HG02870 (cell line): ENCODE data around the gene OARD1.
"Not testable (repeated sequence)": the region's sequence is repeated elsewhere in the genome, so short reads cannot be mapped to it uniquely, and the experiment has no call there.

Experiments
- ATAC-seq: cut with Tn5 transposase; IDR thresholded peaks from one replicate; pipeline ENCODE4 v1.9.1; 2021; ENCODE audit warnings: mild to moderate bottlenecking, moderate library complexity; ENCODE audit not compliant: unreplicated experiment

The OARD1 gene

DNA sequence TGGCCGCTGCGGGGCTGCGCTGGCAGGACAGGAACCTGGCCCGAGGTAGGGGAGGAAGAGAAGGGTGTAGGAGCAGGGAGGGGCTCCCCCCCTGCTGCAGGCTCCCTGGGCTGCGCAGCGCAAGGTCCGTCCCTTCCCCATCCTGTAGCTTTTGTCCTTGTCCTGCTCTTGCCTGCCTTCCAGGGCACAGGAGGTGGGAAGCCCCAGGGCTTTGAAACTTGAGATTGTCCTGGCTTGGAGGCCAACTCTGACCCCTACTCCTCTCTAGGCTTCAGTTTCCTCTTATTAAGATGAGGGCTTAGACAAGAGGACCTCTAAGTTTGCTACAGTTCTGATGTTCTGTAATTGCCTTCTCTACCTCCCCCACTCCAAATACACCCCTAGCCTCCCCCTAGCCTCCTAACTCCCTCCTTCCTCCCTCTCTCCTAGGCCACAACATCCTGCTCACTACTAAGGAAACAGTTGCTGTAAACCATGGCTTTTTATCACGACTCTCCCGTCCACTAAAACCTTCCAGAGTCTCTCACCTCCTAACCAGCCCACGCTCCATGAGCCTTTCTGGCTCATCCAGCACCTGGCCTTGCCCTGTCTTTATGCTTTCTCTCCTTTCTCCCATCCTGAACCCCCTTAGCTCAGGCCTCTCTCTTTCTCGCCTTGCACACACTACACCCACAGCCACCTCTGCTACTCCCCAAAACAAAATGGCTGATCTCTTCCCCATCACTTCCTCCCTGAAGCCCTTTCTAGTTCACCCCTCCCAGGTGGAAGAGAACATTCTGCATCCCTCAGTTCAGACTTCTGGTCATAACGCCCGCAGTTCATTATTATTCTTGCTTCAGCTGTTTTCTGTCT is 43.4 kb downstream of the OARD1 start:
- ATAC-seq: peak; percentile 38

DNA sequence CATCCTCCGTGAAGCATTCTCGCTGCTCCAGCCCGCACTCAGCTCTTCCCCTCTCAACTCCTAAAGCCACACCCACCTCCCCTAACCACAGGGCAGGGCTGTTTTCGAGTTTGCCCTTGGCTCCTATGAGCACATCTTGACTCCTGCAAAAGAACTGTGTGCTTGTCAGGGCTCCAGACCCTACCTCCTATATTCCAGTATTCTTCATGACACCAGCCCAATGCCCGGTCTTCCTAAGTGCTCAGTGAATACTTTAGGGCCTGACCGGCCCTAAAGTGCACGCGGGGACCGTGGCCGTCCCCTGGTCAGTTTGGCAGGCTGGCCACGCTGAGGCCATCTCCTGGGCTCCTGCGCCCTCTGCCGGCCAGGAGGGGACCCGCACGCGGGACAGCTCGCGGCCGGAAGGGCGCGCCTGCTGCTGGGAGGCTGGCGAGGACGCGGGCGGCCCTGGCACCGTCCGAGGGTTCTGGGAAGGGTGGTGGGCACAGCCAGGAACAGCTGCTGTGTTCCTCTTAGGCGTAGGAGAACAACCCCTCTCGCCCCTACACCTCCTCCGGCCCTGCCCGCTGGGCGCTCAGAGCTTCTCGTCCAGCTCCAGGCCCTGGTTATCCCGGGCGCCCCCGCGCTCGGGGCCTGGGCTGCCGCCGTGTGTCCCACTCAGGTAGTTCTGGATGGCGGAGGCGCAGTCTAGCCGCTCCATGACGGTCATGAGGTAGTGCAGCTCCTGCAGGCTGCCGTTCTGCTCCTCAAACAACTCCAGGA is 44.2 kb downstream of the OARD1 start:
- peak; percentile 73 for ATAC-seq

DNA sequence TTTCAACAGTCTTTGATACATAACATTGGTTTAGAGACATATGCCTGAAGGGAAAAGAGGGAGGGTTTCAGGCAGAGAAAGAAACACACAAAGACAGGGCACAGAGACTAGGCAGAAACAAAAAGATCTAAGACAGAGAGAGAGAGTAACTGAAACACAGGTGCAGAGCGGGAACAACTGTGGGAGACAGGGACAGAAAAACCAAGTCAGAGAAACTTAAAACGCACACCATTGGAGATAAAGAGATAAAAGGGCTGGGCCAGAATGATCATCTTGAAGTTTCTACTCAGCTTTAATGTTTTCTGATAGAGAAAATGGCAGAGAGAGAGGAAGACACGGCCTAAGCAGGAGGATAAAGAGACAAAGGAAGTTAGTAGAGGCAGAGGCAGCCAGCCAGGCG is 44.9 kb downstream of the OARD1 start:
- ATAC-seq: no peak

DNA sequence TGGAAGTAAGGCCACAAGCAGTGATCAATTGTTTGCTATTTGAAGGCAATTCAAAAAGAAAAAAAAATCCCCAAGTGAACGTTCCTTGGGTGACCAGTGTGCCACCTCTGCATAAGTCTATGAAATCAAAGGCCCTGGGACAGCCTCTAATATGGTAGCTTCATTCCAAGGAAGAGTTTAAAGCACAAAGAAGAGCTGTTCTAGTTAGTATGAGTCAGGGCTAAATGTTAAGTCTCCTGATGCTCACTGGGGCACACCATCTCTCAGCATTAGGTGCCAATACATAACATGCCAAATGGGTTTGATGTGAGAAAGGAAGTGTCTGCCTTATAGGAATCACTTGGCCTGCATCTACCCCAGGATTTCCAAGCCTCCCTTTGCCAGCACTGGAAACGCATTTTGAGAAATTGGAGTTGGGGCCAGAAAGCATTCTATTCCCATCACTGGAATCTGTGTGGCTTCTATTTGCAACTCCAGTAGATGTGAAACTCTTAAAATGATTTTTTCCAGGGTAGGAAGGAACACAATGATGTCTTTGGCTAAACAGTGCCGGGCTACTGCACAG is 46.1 kb downstream of the OARD1 start:
- no peak for ATAC-seq

DNA sequence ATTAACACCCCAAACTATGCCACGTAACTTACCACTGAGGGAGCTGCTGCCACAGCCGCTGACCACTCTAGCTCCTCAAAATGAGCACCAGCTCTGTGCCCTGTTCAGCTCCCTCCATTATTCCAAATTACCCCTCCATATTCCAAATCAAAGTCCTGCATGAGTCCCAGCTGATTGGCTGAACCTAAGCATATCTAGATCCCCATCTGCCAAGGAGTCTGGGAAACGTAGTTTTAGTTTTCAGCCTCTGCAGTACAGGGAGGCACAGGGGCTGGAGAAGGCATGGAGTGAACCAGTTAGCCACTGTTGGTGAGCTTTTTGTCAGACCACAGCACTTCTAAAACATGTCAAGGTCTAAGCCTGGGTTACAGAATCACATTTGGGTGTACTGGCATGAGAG is 49.0 kb downstream of the OARD1 start:
- no peak for ATAC-seq

DNA sequence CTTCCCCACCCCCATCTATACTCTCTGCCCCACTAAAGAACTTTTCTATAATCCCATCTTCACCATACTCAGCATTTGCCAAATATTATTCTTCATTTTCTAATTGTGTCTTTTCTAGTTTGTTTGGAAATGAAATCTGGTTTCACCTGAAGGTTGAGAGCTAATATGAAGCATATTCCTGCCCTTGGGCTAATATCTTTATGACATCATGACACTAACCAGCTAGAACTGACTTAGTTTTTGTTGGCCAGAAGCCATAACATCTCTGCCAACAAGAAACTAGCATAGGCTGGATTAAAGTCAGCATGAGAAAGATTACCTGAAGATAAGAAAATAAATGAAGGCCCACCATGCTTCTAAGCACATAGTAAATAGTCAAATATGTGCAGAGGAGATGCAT is 49.9 kb downstream of the OARD1 start:
- ATAC-seq: no peak

DNA sequence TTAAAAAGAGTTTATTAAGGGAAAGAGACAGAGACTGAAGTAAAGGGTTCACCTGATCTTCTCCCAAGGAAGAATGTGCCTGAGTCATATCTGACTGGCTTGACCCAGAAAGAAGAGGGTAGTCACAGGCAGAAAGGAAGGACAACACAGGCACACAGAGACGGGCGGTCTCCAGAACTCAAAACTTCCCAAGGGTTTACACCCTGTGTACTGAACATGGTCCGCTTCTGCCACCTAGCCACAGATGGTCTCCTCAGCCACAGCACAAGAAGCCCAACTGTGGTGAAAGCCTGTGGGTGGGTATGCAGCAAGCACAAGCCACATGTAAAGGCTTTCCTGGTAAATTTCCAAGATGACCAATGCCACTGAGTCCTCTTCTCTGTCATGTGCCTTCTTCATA is 50.3 kb downstream of the OARD1 start:
- no peak for ATAC-seq

DNA sequence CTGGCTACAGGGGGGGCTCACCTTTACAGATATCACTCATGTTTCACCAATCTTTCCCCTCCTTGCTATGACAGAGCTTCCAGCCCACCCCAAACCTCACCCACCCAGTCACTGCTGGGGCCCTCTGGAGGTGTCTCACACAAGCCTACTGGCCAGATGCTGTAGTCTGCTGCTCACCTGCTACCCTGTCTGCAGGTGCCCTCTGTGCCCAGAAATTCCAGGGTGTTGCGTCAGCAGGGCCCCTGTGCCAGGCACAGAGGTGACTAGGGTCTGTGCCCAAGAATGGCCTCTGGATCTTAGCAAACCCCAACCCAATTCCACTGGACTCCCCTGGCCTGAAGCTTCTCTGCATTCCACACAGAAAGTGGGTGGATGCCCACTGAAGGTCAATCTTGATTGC is 54.5 kb downstream of the OARD1 start:
- no peak for ATAC-seq

DNA sequence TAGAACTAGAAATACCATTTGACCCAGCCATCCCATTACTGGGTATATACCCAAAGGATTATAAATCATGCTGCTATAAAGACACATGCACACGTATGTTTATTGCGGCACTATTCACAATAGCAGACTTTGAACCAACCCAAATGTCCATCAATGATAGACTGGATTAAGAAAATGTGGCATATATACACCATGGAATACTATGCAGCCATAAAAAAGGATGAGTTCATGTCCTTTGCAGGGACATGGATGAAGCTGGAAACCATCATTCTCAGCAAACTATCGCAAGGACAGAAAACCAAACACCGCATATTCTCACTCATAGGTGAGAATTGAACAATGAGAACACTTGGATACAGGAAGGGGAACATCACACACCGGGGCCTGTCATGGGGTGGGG is 56.3 kb downstream of the OARD1 start:
- ATAC-seq: not testable (repeated sequence)

DNA sequence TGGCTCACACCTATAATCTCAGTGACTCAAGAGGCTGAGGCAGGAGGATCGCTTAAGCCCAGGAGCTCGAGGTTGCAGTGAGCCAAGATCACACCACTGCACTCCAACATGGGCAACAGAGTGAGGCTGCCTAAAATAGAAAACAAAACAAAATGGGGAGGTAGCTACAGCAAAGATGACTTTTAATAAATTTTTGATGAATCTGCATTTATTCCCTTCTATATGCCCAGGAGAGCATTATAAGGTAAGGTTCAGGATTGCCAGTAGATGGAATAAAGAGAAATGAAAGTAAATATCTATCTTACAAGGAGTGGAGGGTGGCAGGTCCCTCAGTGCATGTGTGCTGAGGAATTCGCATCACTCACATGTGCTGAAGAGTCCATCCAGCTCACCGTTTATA is 57.4 kb downstream of the OARD1 start:
- no peak for ATAC-seq
